ENCODE results near the gene UROD.
A peak's percentile ranks its signal among the peaks of the same experiment; 100 is the strongest.
"Not testable (repeated sequence)": the region's sequence is repeated elsewhere in the genome, so short reads cannot be mapped to it uniquely, and the experiment has no call there.

Gene UROD

GRCh38 chr1:45011837-45012638 lies at the start of gene UROD:
Gene UROD, plus strand, starts transcription at chr1:45012254. Its CDS starts 12 bp downstream, at chr1:45012266.
- peak; percentile 88 for DNase-seq

GRCh38 chr1:44962729-44963128 lies 49.3 kb upstream of the UROD start:
- peak; percentile 8 for DNase-seq

GRCh38 chr1:44964396-44964795 lies 47.7 kb upstream of the UROD start:
- DNase-seq, result no peak

DNA sequence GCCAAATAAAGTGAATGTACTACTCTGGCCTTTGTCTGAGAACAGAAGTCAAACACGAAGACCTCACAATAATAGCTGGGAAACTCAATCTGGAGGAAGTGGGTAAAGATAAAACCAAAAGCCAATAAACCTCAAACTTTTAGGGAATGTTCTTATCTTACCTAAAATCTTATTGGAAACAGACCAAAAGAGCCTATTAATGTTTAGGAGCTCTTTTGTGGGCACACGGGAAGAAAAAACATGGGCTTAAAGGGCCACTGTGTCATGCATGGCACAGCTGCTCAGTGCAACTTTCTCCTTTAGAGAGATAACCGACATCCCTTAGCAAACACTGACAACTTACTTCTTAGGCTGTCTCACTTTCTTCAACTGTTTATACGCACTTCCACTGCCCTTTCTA lies 41.7 kb upstream of the UROD start:
- no peak for DNase-seq

DNA sequence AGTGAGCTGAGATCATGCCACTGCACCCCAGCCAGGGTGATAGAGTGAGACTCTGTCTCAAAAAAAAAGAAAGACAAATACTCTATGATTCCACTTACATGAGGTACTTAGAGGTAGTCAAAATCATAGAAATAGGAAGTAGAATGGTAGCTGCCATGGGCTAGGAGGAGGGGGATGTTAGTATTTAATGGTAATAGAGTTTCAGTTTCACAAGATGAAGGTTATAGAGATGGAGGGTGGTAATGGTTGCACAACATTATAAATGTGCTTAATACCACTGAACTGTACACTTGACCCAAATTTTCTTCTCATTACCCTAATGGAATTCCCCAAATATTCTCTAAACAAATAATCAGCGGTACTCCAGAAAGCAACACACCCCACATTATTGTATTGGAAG lies 38.4 kb upstream of the UROD start:
- DNase-seq, result no peak

DNA sequence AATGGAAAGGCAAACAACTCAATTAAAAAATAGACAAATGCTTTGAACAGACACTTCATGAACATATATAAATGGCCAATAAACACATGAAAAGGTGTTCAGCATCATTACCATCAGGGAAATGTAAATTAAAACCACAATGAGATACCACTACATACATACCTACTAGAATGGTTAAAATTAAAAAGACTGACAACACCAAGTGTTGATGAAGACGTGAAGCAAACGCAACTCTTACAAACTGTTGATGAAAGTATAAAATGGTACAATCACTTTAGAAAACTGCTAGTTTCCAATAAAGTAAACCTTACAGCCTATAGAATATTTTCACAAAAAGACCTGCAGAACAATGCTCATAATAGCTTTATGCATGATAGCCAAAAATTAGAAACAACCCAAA lies 35.8 kb upstream of the UROD start:
- no peak for DNase-seq

DNA sequence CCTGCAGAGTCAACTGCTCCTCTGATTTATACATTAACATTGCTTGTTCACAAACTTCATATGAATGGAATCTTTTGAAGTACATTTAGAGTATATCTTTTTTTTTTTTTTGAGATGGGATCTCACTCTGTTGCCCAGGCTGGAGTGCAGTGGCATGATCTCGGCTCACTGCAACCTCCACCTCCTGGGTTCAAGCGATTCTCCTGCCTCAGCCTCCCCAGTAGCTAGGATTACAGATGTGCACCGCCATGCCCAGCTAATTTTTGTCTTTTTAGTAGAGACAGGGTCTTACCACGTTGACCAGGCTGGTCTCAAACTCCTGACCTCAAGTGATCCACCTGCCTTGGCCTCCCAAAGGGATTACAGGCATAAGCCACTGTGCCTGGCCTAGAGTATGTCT lies 34.7 kb upstream of the UROD start:
- not testable (repeated sequence) for DNase-seq

- DNase-seq, result no peak
Observed at GRCh38 chr1:44985747-44986359, 26.2 kb upstream of the UROD start.

- no peak for DNase-seq
Observed at GRCh38 chr1:44988531-44989156, 23.4 kb upstream of the UROD start.

- DNase-seq, result no peak
Observed at GRCh38 chr1:44994309-44994898, 17.6 kb upstream of the UROD start.

DNA sequence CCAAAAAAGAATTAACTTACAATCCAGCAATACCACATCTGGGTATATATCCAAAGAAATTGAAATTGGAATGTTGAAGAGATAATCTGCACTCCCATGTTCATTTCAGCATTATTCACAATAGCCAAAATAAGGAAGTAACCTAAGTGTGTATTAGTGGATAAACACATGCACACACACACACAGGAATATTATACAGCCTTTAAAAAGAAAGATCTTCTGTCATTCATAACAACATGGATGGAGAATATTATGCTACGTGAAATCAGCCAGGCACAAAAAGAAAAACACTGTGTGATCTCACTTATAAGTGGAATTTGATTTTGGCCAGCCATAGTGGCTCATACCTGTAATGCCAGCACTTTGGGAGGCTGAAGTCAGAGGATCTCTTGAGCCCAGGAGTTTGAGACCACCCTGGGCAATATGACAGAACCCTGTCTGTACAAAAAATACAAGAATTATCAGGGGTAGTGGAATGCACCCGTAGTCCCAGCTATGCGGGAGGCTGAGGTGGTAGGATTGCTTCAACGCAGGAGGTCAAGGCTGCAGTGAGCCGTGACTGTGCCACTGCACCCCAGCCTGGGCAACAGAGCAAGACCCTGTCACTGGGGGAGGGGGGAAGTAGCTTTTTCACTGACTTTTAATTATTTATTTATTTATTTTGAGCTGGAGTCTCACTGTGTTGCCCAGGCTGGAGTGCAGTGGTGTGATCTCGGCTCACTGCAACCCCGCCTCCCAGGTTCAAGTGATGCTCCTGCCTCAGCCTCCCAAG lies 16.4 kb upstream of the UROD start:
- DNase-seq, result no peak

GRCh38 chr1:44999232-44999631 lies 12.8 kb upstream of the UROD start:
- no peak for DNase-seq

DNA sequence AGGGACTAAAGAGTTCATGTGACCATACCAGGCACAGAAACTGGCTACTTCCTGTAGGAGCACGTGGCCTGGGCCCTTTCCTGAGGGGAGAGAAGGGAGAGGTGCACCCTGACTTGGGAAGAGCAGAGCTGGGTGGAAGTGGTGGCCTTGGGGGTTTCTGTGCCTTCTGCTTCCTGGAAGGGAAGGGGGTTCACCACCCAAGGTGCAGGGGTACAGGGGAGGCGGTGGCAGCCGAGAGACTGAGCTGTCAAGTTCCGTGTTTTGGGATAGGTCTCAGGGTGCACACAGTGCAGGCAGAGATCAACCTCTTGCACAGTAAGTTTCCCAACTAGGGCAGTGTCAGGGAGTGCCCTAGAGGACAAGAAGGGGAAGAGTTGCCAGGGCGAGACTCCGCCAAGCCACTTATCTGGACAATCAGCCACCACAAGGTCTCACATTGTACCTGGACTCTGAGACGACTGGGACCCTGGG lies 11.0 kb upstream of the UROD start:
- no peak for DNase-seq

- DNase-seq, result not testable (repeated sequence)
Observed at GRCh38 chr1:45001576-45001975, 10.5 kb upstream of the UROD start.

DNA sequence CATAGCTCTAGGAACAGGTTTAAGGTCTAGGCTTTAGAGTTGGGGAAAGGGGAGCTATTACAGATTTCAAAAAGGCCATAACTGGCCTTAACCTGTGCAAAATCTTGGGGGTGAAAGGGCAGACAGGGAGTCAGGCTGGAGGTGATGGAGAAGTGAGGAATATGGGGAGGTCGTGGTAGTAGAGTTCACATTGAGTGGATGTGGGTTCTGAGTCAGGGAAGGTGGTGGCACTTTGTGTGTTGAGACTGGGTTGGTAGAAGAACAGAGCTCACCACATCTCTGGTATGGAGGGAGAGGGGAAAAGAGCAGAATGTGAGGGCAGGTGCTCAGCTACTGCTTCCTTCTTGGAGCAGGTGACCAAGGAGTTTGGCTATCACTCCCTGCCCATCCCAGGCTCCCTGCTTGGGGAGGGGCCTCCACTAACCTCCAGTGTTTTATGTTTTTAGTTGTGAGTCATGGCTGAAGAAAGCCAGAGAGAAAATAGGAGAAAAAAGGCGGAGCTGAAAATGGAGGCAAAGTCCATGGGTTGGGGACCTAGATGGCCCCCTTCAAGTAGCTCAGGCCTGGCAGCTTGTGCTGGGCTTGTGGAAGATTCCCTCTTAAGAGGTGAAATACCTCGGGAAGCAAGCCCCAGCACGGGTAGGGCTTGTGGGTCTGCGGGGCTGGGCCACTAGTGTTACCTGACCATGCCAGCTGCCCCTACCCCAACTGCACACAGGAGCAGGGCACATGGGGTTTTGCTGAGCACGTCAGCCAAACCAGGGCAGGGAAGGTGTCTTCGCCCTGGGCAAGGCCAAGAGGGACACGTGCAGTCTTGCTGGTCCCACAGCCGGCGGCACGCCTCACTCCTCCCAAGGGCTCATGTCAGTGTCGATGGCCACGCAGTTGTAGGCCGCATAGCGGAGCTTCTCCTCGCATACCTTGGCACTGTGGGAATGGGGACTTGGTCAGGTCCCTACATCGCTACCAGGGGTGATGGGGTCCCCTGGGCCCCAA lies 9.1 kb upstream of the UROD start:
- no peak for DNase-seq

- DNase-seq, result no peak
Observed at GRCh38 chr1:45003741-45004140, 8.3 kb upstream of the UROD start.

GRCh38 chr1:45004281-45004920 lies 7.7 kb upstream of the UROD start:
- DNase-seq, result no peak

DNA sequence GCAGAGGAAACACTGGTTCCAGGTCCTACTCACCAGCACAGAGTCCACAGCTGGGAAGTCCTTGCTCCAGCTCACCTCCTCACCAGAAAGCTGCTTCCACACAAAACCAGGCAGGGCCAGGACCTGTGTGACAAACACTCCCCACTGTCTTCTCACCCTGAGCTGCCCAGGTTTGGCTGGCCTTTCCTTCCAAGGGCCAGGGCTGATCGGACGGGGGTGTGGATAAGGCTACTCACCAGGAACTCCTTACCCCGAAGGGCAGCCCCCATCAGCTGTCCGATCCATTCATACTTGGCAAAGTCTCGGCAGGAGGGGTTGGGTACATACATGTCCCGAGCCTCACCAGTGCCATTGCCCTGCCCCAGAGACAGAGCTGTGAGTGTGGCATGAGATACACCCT lies 6.3 kb upstream of the UROD start:
- no peak for DNase-seq

DNA sequence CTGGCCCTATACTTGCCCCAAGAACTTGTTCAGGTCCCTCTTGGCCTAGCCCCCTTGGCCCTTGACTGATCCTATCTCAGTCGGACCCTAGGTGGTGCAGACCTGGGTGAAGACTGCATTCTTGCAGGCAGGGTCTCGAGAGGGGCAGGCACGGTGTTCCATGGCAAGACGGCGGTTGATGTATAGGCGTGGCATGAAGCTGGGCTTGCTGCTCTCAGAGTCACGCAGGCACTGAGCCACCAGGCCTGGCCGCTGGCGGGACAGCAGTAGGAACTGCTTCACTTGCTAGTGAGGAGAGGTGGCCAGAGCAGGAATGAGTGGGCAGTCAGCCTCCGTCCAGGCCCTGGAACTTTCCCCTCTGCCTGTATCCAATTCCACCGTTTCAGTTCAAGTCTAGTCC lies 4.7 kb upstream of the UROD start:
- no peak for DNase-seq

GRCh38 chr1:45008076-45008475 lies 4.0 kb upstream of the UROD start:
- no peak for DNase-seq

DNA sequence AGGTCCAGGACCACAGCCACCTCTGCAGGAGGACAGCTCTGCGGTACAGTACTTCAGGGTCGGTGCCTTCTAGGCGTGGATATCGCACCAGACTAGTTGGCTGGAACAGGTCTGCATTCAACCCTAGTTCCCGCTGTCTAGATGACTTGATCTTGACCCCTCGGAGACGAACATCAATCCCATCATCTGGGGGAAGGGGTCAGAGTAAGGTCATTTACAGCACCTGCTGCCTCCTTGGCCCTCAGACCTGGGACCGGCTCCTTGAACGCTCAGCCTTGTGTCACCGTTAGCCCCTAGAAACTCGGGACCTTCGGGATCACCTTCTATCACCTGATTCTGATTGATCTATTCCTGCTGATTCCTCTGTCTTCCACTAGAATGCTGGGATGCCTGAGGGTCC lies 3.5 kb upstream of the UROD start:
- no peak for DNase-seq

Data from NCI-H510A (cell line).